SH-SY5Y (cell line): Measurements from ENCODE around the gene EHBP1.

ENCODE experiments used
- GATA2 ChIP-seq: IDR thresholded peaks from 2 replicates; pipeline ENCODE4 v1.6.1; 2011; ENCODE audit warnings: mild to moderate bottlenecking, low read depth, low read length
- GATA3 ChIP-seq: IDR thresholded peaks from 2 replicates; pipeline ENCODE4 v1.6.1; 2011; ENCODE audit warnings: low read depth, mild to moderate bottlenecking, low read length, moderate library complexity

DNA sequence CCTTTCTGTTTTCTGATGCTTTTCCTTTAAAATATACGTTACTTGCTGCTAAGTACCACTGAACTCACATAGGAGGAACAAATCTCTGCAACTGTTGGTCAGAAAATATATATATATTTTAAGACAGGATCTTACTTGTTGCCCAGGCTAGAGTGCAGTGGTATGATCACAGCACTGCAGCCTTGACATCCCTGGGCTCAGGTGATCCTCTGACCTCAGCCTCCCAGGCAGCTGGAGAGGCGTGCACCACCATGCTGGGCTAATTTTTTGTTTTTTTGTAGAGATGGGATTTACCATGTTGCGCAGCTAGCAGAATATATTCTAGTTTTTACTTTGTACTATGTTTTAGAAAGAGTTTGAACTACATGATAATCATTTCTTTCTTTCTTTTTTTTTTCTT lies 51.5 kb downstream of the EHBP1 start:
- TF ChIP-seq GATA2 = no peak
- no peak for TF ChIP-seq GATA3
